ENCODE measurements around the gene MEGF6. TPM values are rescaled to one million over a fixed set of nuclear protein-coding genes. Genes with fewer than 3 reads are reported as not detected.

Gene MEGF6
- total RNA-seq, 2 experiments from 2014 or later = 2.0 to 2.5 TPM

DNA sequence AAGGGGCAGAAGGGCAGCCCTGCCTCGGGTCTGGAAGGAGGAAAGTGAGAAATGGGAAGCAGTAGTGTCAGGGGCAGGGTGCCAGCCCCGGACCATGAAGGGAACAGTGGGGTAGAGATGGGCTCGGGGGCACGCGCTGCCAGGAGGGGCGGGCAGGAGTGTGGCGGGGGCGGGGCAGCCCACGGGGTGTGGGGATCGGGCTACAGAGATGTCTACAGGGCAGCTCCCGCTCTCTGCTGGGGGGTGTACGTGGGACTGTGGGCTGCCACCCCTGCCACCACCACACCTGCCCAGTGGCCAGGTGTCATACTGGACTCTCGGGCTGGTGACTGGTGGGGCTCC lies 149.4 kb downstream of the MEGF6 start:
- ChIA-PET CTCF (interaction anchor here (1.6 to 2.6 kb wide), 2 partner anchors 9 to 29 kb away, joined by 5 to 15 read pairs; no protein-coding TSS in a partner anchor), POLR2A (no interaction called here)
- ATAC-seq = no peak

DNA sequence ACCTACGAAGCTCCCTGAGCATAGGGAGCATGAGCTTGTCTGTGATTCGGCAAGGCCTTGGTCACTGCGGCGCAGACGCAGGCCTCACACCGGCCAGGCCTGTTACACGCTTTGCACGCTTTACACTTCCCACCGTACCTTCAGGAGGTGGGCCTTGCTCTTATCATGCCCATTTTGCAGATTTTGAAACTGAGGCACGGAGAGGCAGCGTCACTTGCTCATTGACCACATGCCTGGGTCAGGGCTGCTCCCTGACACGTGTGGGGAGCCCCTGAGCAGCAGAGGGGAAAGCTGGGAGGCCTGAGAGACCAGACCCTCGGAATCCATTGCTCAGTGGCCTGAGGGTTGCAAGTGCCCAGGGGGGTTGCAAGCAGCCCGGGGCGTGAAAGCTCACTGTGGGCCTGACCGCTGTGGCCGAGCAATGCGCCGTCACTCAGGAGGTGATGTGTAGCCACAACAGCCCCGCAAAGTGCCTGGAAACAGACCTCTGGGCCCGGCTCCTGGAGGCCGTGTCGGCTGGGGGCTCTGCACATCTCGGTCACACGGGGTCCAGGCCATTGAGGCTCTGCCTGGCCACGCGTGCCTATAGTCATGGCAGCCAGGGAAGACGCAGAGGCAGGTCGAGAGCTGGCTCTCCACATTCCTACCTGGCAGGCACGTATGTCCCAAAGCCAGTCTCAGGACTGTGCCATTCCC lies 149.9 kb downstream of the MEGF6 start:
- POLR2A ChIA-PET = no interaction called here
- H3K27ac Mint-ChIP-seq = no peak overlapping the region
- H3K4me1 Mint-ChIP-seq (ENCODE audit: low read depth) = no peaks in the 10 kb centered on the region
- no peaks in the 10 kb centered on the region for H3K27me3 Mint-ChIP-seq
- CTCF ChIA-PET = interaction anchor here (1.6 kb wide), 1 partner anchor 29 kb away, joined by 5 read pairs; no protein-coding TSS in a partner anchor
- no peak for DNase-seq
- H3K4me3 Mint-ChIP-seq = no peak overlapping the region
- intact Hi-C loops (cut with micrococcal nuclease) = no loop called here
- TF ChIP-seq, protein P1, sequence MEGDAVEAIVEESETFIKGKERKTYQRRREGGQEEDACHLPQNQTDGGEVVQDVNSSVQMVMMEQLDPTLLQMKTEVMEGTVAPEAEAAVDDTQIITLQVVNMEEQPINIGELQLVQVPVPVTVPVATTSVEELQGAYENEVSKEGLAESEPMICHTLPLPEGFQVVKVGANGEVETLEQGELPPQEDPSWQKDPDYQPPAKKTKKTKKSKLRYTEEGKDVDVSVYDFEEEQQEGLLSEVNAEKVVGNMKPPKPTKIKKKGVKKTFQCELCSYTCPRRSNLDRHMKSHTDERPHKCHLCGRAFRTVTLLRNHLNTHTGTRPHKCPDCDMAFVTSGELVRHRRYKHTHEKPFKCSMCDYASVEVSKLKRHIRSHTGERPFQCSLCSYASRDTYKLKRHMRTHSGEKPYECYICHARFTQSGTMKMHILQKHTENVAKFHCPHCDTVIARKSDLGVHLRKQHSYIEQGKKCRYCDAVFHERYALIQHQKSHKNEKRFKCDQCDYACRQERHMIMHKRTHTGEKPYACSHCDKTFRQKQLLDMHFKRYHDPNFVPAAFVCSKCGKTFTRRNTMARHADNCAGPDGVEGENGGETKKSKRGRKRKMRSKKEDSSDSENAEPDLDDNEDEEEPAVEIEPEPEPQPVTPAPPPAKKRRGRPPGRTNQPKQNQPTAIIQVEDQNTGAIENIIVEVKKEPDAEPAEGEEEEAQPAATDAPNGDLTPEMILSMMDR (IDR thresholded peaks at IDR 0.05) = no peak
- ATAC-seq = no peak
- no peaks in the 10 kb centered on the region for H3K36me3 Mint-ChIP-seq (ENCODE audit: low read depth)
- H3K9me3 Mint-ChIP-seq = no peaks in the 10 kb centered on the region

More for the DNA sequence above, 149.4 kb downstream of the MEGF6 start:
- intact Hi-C loops (cut with micrococcal nuclease) = no loop called here
- no peak overlapping the region for H3K4me3 Mint-ChIP-seq
- H3K4me1 Mint-ChIP-seq (ENCODE audit: low read depth) = no peaks in the 10 kb centered on the region
- H3K27me3 Mint-ChIP-seq = no peaks in the 10 kb centered on the region
- TF ChIP-seq, protein P1 (IDR thresholded peaks at IDR 0.05) = no peak
- DNase-seq = no peak
- H3K9me3 Mint-ChIP-seq = no peaks in the 10 kb centered on the region
- no peaks in the 10 kb centered on the region for H3K36me3 Mint-ChIP-seq (ENCODE audit: low read depth)
- H3K27ac Mint-ChIP-seq = no peak overlapping the region

DNA sequence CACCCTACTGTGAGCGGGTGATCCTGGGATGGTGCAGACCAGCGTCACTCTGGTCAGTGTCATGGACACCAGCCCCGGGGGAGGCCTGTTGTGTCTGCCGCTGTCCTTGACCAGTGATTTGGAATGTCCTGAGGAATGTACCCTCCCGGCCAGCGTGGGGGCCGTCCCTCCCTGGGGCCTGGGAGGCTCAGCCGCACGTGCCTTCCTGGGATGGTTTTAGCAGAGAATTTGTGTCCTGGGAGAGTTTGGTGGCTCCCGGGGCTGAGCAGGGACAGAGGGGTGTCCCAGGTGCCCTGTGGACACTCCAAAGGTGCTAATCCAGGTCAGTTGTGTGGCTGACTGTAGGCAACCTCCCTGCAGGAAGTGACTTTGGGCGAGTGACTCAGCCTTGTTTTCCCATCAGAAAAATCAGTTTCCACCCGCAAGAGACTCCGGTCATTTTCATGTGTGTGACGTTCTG lies 150.6 kb downstream of the MEGF6 start:
- Mint-ChIP-seq H3K4me3 (no peak overlapping the region), H3K36me3 (ENCODE audit: low read depth) (no peaks in the 10 kb centered on the region), H3K4me1 (ENCODE audit: low read depth) (no peaks in the 10 kb centered on the region), H3K27ac (no peak overlapping the region), H3K9me3 (no peaks in the 10 kb centered on the region), H3K27me3 (no peaks in the 10 kb centered on the region)
- DNase-seq (no peak), ATAC-seq (no peak)
- TF ChIP-seq, protein P1 (IDR thresholded peaks at IDR 0.05) = no peak
- ChIA-PET POLR2A (no interaction called here), CTCF (interaction anchor here (1.6 kb wide), 1 partner anchor 30 kb away, joined by 5 read pairs; no protein-coding TSS in a partner anchor)
- intact Hi-C loops (cut with micrococcal nuclease) = no loop called here

DNA sequence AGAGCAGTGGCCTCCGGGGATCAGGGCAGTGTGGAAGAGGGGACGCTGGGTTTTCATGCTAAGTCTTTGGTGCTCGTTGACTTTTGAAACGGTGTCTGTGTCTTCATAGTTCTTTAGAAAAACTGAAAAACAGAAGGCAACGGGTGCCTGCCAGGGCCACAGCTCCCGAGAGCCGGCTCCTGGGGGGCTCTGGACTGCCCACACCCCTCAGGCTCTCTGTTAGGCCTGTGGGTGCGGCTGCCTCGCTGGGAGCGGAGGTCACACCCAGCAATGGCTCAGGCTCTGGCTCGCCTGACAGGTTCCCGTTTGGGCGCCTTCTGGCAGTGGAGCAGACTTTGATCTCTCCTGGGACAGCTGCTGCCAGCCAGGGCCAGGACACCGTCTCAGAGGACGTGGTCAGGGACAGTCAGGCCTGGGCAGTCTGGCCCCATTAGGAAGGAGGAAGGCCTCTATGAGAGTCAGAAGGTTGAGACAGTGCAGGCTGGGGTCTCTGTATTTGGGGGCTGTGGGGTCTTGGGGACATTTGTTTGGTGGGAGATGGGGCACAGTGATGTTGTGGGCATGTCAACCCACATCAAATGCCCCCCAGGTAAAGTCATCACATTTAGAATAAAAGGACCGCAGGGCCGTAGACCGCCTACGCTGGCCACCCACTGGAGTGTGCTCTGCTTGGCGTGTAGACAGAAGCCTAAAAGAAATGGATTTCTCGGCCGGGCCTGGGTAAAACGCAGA lies 151.2 kb downstream of the MEGF6 start:
- Mint-ChIP-seq H3K36me3 (ENCODE audit: low read depth) (no peaks in the 10 kb centered on the region), H3K4me1 (ENCODE audit: low read depth) (no peaks in the 10 kb centered on the region), H3K27ac (no peak overlapping the region), H3K9me3 (no peaks in the 10 kb centered on the region), H3K4me3 (no peak overlapping the region), H3K27me3 (peaks cover 3% of the 10 kb centered on the region)
- DNase-seq = no peak
- intact Hi-C loops (cut with micrococcal nuclease) = no loop called here
- ChIA-PET POLR2A (no interaction called here), CTCF (no interaction called here)
- ATAC-seq = no peak
- TF ChIP-seq, protein P1 (IDR thresholded peaks at IDR 0.05) = no peak

All from activated CD8-positive, alpha-beta T cell treated with anti-CD3 and anti-CD28 coated beads for 36 hours (primary cell).